OCI-LY7 (cell line): ENCODE results near the gene HRNR. TPM values are rescaled to one million over a fixed set of nuclear protein-coding genes. Genes with fewer than 3 reads are reported as not detected.

Experiments used
- BruUV-seq: library from RNA; stranded (reverse); fragments of 400-500 nt; replicated peaks from 2 replicates; lab custom pipeline; 2021; lab: Mats Ljungman, UMichigan
- CTCF ChIA-PET: fragments of 300-600 bp; sonication (Branson Sonifier 250); formaldehyde crosslinking; loops from one replicate; lab custom pipeline; 2022; ENCODE audit warnings: antibody characterized with exemption; ENCODE audit not compliant: unreplicated experiment; lab: Charles Lee
- POLR2A ChIA-PET: fragments of 300-600 bp; sonication (Branson Sonifier 250); formaldehyde crosslinking; loops from one replicate; lab custom pipeline; 2022; ENCODE audit warnings: antibody characterized with exemption; lab: Charles Lee
- DNase-seq: peaks from one replicate; pipeline ENCODE4 v3.0.0-alpha.2; 2015; ENCODE audit warnings: low spot score
- H2AFZ ChIP-seq: fragments of 200-600 bp; sonication (generic), shearing (Covaris generic); 2 replicates; pipeline ENCODE4 v1.6.1; 2014; ENCODE audit warnings: mild to moderate bottlenecking, antibody characterized with exemption, low read length, moderate library complexity
- H3K27ac ChIP-seq: fragments of 200-600 bp; sonication (generic); 2 replicates; pipeline ENCODE4 v1.5.1; 2014; ENCODE audit warnings: mixed run types, low read depth, mild to moderate bottlenecking, moderate library complexity, low read length, inconsistent platforms; ENCODE audit not compliant: poor library complexity, severe bottlenecking
- H3K36me3 ChIP-seq: fragments of 200-600 bp; sonication (generic); 2 replicates; pipeline ENCODE4 v1.6.1; 2014; ENCODE audit warnings: mild to moderate bottlenecking, antibody characterized with exemption, low read length, moderate library complexity, mixed read lengths; ENCODE audit not compliant: insufficient read depth
- H3K4me1 ChIP-seq: fragments of 200-600 bp; sonication (generic); 2 replicates; pipeline ENCODE4 v1.5.1; 2014; ENCODE audit warnings: mild to moderate bottlenecking, low read length; ENCODE audit not compliant: insufficient read depth, poor library complexity, severe bottlenecking
- H3K4me2 ChIP-seq: fragments of 200-600 bp; sonication (generic); 2 replicates; pipeline ENCODE4 v1.6.1; 2014; ENCODE audit warnings: mild to moderate bottlenecking, low read length
- H3K4me3 ChIP-seq: fragments of 200-600 bp; sonication (generic); 2 replicates; pipeline ENCODE4 v1.5.1; 2014; ENCODE audit warnings: mild to moderate bottlenecking, low read depth, low read length; ENCODE audit not compliant: poor library complexity, severe bottlenecking
- H3K79me2 ChIP-seq: fragments of 200-600 bp; sonication (generic); 2 replicates; pipeline ENCODE4 v1.6.1; 2016; ENCODE audit warnings: low read depth, mild to moderate bottlenecking, low read length, moderate library complexity, mixed read lengths; ENCODE audit not compliant: insufficient read depth
- H3K9me2 ChIP-seq: fragments of 200-600 bp; sonication (generic); 2 replicates; pipeline ENCODE4 v1.6.1; 2016; ENCODE audit warnings: mild to moderate bottlenecking, low read length, mixed read lengths; ENCODE audit not compliant: insufficient read depth
- H3K9me3 ChIP-seq: fragments of 200-600 bp; sonication (generic); 2 replicates; pipeline ENCODE4 v1.6.1; 2014; ENCODE audit warnings: mild to moderate bottlenecking, mixed run types, low read length, mixed read lengths
- H4K20me1 ChIP-seq: fragments of 200-600 bp; sonication (generic); 2 replicates; pipeline ENCODE4 v1.6.1; 2014; ENCODE audit warnings: mild to moderate bottlenecking, antibody characterized with exemption, low read length, moderate library complexity, mixed read lengths; ENCODE audit not compliant: insufficient read depth
- CTCF ChIP-seq: fragments of 200-600 bp; sonication (generic); conservative IDR thresholded peaks from 2 replicates; pipeline ENCODE4 v1.5.1; 2014; ENCODE audit warnings: mild to moderate bottlenecking, antibody characterized with exemption, low read length, moderate library complexity, mixed read lengths
- EZH2phosphoT487 ChIP-seq: fragments of 200-600 bp; sonication (generic); IDR thresholded peaks from 2 replicates; pipeline ENCODE4 v1.6.1; 2018; ENCODE audit warnings: low read depth, borderline replicate concordance, mild to moderate bottlenecking, mixed run types, antibody characterized with exemption, low read length, moderate library complexity, mixed read lengths
- intact Hi-C: fragments of 100-400 bp; cut with micrococcal nuclease; formaldehyde crosslinking; loops from one replicate; pipeline ENCODE4 v1.10.0; 2022; ENCODE audit not compliant: unreplicated experiment
- total RNA-seq, 2 experiments: library from RNA; depleted of rRNA in 1 of 2; stranded (reverse); fragments of >200 nt in 1 of 2; shearing (Covaris generic) in 1 of 2; gene quantifications; 2 replicates each; pipeline ENCODE4 v1.2.3, GENCODE V29; 2014 to 2022

Gene HRNR
- total RNA-seq, 2 experiments from 2014 or later = not detected

- Histone ChIP-seq H3K9me3 (no peaks in the 10 kb centered on the region), H3K36me3 (no peaks in the 10 kb centered on the region), H3K79me2 (no peaks in the 10 kb centered on the region), H3K4me2 (no peak overlapping the region), H3K4me1 (peaks cover 9% of the 10 kb centered on the region), H3K9me2 (no peaks in the 10 kb centered on the region), H3K4me3 (no peak overlapping the region), H4K20me1 (no peaks in the 10 kb centered on the region), H3K27ac (no peak overlapping the region), H2AFZ (no peak overlapping the region)
- TF ChIP-seq EZH2phosphoT487 = no peak
- no peak for TF ChIP-seq CTCF
- intact Hi-C loops = no loop called here
- DNase-seq = no peak
- BruUV-seq = no TSS peak
- POLR2A ChIA-PET = no interaction called here
- CTCF ChIA-PET = no interaction called here
These were observed 57.0 kb downstream of the HRNR start for GRCh38 chr1:152166966-152167365.

- Histone ChIP-seq H3K4me1 (peaks cover 9% of the 10 kb centered on the region), H3K4me3 (no peak overlapping the region), H3K9me2 (no peaks in the 10 kb centered on the region), H4K20me1 (no peaks in the 10 kb centered on the region), H3K27ac (no peak overlapping the region), H3K36me3 (no peaks in the 10 kb centered on the region), H2AFZ (peak overlapping the region; percentile 43), H3K4me2 (peak overlapping the region; percentile 31; the same call in 1 of the 2 replicates), H3K9me3 (no peaks in the 10 kb centered on the region), H3K79me2 (no peaks in the 10 kb centered on the region)
- TF ChIP-seq CTCF (no peak), EZH2phosphoT487 (no peak)
- no TSS peak for BruUV-seq
- POLR2A ChIA-PET = interaction anchor here (0.6 kb wide), 1 partner anchor 180 kb away, joined by 3 read pairs; no protein-coding TSS in a partner anchor
- peak; percentile 20 for DNase-seq
- CTCF ChIA-PET = no interaction called here
- intact Hi-C loops = no loop called here
These were observed 58.5 kb downstream of the HRNR start for GRCh38 chr1:152165286-152166077.

- DNase-seq = no peak
- no peaks in the 10 kb centered on the region for H3K36me3 ChIP-seq
- no peak overlapping the region for H3K4me3 ChIP-seq
- CTCF ChIA-PET = no interaction called here
- intact Hi-C loops = no loop called here
- H3K79me2 ChIP-seq = no peaks in the 10 kb centered on the region
- H3K4me1 ChIP-seq = peaks cover 9% of the 10 kb centered on the region
- no peaks in the 10 kb centered on the region for H3K9me2 ChIP-seq
- no TSS peak for BruUV-seq
- no peaks in the 10 kb centered on the region for H4K20me1 ChIP-seq
- H2AFZ ChIP-seq = peak overlapping the region; percentile 43; the same call in 1 of the 2 replicates
- no peak overlapping the region for H3K4me2 ChIP-seq
- no peaks in the 10 kb centered on the region for H3K9me3 ChIP-seq
- no peak overlapping the region for H3K27ac ChIP-seq
- TF ChIP-seq EZH2phosphoT487 (no peak), CTCF (no peak)
- POLR2A ChIA-PET = no interaction called here
These were observed 59.4 kb downstream of the HRNR start for GRCh38 chr1:152164517-152165136.
